ENCODE data around the gene TXNRD3.

Gene TXNRD3

GRCh38 chr3:126620738-126621137 lies 34.2 kb downstream of the TXNRD3 start:
- no peak overlapping the region for H3K4me3 ChIP-seq (ENCODE audit: low read depth, low read length)
- DNase-seq (ENCODE audit: low read depth) = no peak
- in situ Hi-C loops (cut with HindIII; ENCODE audit: low sequenced_read_pairs) = no loop called here
- TF ChIP-seq, protein P1, sequence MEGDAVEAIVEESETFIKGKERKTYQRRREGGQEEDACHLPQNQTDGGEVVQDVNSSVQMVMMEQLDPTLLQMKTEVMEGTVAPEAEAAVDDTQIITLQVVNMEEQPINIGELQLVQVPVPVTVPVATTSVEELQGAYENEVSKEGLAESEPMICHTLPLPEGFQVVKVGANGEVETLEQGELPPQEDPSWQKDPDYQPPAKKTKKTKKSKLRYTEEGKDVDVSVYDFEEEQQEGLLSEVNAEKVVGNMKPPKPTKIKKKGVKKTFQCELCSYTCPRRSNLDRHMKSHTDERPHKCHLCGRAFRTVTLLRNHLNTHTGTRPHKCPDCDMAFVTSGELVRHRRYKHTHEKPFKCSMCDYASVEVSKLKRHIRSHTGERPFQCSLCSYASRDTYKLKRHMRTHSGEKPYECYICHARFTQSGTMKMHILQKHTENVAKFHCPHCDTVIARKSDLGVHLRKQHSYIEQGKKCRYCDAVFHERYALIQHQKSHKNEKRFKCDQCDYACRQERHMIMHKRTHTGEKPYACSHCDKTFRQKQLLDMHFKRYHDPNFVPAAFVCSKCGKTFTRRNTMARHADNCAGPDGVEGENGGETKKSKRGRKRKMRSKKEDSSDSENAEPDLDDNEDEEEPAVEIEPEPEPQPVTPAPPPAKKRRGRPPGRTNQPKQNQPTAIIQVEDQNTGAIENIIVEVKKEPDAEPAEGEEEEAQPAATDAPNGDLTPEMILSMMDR (IDR thresholded peaks at IDR 0.05; ENCODE audit: low read depth, low read length, missing control alignments) = no peak

GRCh38 chr3:126618760-126619159 lies 36.2 kb downstream of the TXNRD3 start:
- no peak overlapping the region for H3K4me3 ChIP-seq (ENCODE audit: low read depth, low read length)
- no peak for DNase-seq (ENCODE audit: low read depth)
- TF ChIP-seq, protein P1 (IDR thresholded peaks at IDR 0.05; ENCODE audit: low read depth, low read length, missing control alignments) = no peak
- in situ Hi-C loops (cut with HindIII; ENCODE audit: low sequenced_read_pairs) = no loop called here

DNA sequence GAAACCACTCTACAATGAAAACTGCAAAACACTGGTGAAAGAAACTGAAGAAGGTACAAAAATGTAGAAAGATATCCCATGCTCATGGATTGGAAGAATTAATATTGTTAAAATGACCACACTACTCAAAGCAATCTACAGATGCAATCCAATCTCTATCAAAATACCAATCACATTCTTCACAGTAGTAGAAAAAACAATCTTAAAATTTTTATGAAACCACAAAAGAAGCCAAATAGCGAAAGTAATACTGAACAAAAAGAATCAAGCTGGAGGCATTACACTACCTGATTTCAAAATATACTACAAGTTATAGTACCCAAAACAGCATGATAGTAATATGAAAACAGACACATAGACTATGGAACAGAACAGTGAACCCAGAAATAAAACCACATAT lies 36.9 kb downstream of the TXNRD3 start:
- DNase-seq (ENCODE audit: low read depth) = peak; percentile 24
- no peak overlapping the region for H3K4me3 ChIP-seq (ENCODE audit: low read depth, low read length)
- TF ChIP-seq, protein P1 (IDR thresholded peaks at IDR 0.05; ENCODE audit: low read depth, low read length, missing control alignments) = no peak
- in situ Hi-C loops (cut with HindIII; ENCODE audit: low sequenced_read_pairs) = no loop called here

DNA sequence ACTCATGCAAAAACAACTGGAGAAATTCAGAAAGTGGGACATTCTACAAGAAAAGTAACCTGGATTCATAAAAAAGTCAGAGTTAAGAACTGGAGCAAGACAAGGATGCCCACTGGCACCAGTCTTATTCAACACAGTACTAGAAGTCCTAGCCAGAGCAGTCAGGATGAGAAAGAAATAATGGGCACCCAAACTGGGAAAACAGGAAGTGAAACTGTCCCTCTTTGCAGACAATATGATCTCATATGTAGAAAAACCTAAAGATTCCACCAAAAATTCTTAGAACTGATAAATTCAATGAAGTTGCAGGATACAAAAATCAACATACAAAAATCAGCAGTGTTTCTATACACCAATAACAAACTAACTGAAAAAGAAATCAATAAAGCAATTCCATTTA lies 37.4 kb downstream of the TXNRD3 start:
- in situ Hi-C loops (cut with HindIII; ENCODE audit: low sequenced_read_pairs) = no loop called here
- H3K4me3 ChIP-seq (ENCODE audit: low read depth, low read length) = no peak overlapping the region
- TF ChIP-seq, protein P1 (IDR thresholded peaks at IDR 0.05; ENCODE audit: low read depth, low read length, missing control alignments) = no peak
- no peak for DNase-seq (ENCODE audit: low read depth)

DNA sequence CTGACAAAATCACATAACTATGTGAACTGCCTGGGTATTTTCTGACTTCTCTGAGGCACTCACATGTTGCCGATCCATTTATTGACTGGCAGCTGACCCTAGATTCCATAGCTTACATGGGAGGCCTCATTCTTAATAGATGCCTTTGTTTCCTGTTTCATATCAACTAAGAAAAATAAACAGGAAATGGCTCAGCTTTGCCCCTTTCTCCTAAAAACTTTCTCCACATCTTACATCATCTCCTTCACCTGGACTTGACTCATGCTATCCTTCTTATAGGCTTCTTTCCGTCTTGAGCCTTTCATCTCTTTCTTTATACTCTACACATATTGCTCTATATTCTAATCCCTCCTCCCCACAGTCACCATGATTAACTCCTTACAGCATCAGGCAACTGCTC lies 38.0 kb downstream of the TXNRD3 start:
- DNase-seq (ENCODE audit: low read depth) = no peak
- TF ChIP-seq, protein P1 (IDR thresholded peaks at IDR 0.05; ENCODE audit: low read depth, low read length, missing control alignments) = no peak
- in situ Hi-C loops (cut with HindIII; ENCODE audit: low sequenced_read_pairs) = no loop called here
- no peak overlapping the region for H3K4me3 ChIP-seq (ENCODE audit: low read depth, low read length)

- DNase-seq (ENCODE audit: low read depth) = no peak
- in situ Hi-C loops (cut with HindIII; ENCODE audit: low sequenced_read_pairs) = no loop called here
- H3K4me3 ChIP-seq (ENCODE audit: low read depth, low read length) = no peak overlapping the region
- TF ChIP-seq, protein P1 (IDR thresholded peaks at IDR 0.05; ENCODE audit: low read depth, low read length, missing control alignments) = no peak
Measured at GRCh38 chr3:126613479-126614188, 41.3 kb downstream of the TXNRD3 start.
